GM11168 (cell line): Measurements from ENCODE around the gene TWIST2.

Source experiments
- in situ Hi-C: fragments of 300-500 bp; cut with MboI; formaldehyde crosslinking; loops from one replicate; pipeline ENCODE4 v1.12.0; 2022; ENCODE audit warnings: low sequenced_read_pairs; ENCODE audit not compliant: unreplicated experiment

TWIST2 gene

DNA sequence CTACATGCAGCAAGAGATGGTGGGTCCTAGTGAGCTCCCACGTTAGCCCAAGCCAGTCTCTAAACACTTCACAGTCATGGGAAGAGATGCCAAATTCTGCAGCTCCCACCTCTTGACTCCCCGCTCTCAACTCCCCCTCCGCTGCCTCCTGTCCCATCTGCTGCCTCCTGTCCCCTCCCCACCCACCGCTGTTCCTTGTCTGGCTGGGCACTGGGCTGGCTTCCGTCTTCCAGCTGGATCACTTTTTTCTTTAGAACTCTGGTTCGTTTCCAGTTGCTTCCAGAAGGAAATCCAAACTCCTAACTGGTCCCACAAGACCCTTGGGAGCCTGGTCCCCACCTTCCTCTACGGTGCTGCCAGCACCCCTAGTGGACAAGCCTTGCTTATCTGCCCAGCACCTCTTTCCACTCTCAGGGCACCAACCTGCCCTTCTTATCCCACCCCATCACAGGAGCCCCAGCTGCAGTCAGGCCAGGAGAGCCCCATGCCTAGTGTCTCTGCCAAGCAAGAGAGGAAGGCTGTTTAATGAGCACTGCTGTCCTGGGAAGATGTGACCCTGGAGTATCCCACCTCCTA is 12.1 kb upstream of the TWIST2 start:
- in situ Hi-C loops: no loop called here

DNA sequence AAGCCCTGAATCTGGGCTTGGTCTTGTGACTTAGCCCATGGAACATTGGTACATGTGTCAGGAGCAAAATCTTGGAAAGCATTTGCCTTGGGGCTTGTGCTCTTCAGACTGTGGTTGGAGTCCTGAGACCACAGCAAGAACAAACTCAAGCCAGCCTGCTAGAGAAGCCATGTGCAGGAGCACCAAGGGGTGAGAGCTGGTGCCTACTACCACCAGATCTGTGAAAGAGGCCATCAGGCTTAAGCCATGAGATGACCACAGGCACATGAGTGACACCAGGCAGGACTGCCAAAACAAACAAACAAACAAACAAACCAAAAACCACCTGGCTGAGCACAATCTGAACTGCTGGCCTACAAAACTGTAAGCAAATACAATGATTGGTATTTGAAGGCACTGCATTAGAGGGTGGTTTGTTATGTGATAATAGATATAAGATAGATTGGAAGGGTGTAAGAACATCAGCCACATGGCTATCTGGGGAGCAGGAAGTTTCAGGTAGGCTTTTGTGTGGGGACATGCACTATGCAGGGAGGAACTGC is 9.0 kb upstream of the TWIST2 start:
- in situ Hi-C loops: no loop called here

DNA sequence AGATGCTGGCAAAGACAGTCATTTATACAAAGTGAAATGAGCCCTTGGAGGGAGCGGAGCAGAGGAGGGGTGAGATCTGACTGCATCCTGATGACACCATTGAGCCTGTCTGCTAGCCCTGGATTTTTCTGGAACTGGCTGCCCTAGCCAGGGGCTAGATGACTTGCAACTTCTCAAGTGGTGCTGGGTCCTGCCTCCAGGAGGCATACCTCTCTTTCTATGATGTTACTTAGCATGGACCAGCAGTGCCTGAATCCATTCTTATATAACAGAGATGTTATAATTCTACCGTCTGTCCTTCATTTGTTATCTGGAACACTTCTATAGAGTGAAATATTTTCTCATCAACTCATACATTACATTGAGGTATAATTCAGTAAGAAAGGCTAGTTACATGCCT is 8.5 kb upstream of the TWIST2 start:
- in situ Hi-C loops: no loop called here

DNA sequence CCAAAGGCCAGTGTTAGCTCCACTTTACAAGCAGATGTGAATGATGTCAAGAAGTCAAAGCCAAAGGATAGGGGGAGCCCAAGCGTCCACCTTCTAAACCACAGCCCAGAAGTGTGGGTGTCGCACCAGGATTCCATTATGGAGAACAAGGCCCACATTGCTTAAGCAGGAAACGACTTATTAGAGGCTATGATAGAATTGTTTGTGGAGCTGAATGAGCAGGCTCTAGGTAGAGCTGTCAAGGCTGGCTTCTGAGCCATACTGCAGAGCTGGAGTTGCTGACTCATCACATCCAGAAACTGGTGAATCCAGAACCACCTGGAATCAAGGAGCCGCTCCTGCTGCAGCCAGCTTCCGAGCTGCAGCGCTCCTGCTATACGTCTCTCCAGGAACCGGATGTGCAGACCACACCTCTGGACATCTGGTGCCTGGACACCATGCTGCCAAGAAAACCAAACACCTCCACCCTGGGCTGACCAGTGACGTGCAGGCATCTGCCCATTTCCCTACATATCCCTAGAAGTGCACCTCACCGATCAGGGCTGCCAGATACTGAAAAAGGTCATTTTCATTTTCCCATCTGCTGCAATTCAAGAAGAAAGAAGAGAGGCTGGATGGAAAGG is 6.2 kb upstream of the TWIST2 start:
- in situ Hi-C loops: no loop called here

DNA sequence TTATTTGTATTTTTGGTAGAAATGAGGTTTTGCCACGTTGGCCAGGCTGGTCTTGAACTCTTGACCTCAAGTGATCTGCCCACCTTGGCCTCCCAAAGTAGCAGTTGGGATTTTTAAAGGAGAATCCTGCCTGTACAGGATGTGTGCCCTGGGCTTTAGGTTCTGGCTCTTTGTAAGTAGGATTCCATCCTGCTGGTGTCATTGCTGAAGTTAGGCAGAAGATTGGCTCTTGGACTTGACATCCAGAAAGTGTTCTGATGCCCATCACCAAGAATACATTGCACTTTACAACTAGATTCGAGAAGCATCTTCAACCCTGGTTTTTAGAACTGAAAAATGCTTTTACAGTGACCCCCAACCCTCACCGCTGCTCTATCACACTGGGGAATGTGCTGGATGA is 4.4 kb upstream of the TWIST2 start:
- in situ Hi-C loops: no loop called here

- in situ Hi-C loops: no loop called here
These were observed 2.1 kb upstream of the TWIST2 start for GRCh38 chr2:238845583-238846377.

- in situ Hi-C loops: no loop called here
These were observed 1.6 kb upstream of the TWIST2 start for GRCh38 chr2:238846378-238846627.

DNA sequence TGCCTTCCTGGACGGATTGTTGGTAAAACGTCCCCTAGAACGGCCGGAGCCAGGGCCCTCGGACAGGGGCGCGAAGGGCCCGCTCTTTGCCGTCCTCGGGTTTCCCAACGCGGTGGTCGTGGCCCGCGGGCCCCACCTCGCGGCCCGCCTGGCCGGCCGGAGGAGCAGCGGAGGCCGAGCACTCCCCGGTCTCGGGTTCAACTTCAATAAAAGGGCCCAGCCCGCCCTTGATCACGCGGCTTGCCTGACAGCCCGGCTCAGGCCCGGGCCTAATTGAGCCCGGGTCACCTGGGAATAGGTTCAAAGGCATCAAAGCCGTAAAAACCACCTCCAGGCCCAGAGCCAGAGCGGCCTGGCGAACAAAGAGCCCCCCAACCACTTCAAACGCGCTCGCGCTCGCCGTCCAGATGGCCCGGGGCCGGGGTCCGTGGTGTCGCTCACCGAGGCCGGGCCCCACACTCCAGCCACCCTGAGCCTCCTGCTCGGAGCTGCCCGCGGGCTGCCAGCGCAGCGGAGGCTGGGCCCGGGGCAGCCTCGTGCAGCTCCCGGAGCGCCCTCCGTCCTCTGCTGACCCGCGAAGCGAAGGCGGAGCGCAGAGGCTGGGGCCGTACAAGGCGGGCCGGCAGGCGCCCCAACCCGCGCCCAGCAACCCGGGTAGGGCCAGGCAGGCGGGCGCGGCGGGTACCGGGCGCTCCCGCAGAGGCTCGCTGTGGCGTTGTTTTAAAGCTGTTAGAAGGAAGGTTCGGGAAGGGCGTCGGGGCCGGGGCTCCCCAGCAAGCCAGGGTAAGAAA is 1.1 kb upstream of the TWIST2 start:
- in situ Hi-C loops: no loop called here

DNA sequence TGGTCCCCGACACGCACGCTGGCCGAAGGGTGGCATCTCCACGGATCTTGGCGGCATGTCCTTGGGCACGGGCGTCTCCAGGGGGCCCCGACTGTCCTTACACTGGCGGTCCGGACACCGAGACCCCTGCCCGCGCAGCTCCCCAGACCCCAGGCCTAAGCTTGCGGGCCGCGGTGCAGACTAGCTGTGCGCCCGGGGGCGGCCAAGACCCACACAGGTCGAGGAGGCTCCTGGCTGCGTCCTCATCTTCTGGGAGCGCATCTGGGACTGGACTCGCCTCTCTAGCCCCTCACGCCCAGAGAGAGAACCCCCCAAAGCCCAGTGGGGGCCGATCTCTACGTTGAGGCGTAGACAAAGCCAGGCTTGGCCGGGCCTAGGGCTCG is 475 bp upstream of the TWIST2 start:
- in situ Hi-C loops: no loop called here

GRCh38 chr2:238848691-238848975 is 748 bp downstream of the TWIST2 start:
- in situ Hi-C loops: no loop called here

GRCh38 chr2:238848976-238849853 is 1.3 kb downstream of the TWIST2 start:
- in situ Hi-C loops: no loop called here

DNA sequence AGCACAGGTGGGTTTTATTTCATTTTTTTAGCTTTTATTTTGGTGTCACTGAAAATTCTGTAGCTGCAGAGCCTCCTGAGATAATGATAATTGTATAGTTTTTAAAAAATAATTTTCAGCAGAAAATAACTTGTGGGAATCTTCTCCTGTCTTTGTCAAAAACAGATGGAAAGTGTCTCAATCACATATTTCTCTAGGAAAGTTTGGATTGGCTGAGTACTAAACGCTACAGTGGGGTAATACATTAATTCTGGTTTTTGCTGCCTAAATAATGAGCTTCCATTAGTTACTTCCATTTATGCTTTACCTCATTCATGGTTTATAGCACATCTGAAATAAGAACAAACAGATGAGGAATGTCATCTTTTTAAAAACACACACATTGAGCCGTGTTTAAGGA is 2.2 kb downstream of the TWIST2 start:
- in situ Hi-C loops: no loop called here

- in situ Hi-C loops: no loop called here
These were observed 3.1 kb downstream of the TWIST2 start for GRCh38 chr2:238851026-238851425.

DNA sequence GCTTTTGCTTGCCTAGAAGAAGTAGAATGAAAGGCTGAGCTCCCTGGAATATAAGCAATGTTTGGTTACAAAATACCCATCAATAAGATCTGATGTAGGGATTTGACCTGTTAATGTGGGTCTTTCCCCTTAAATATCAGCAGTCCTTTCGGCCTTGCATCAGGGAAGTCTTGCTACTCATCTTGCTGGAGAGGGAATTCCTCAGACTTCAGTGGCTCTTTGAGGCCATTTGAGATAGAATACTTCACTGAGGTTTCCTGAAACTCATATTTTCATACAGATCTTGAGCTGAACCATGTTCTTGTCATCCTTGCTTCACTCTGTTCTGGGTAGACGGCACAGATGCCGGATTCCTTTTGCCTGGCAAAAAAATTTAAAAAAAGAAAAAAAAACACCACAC is 3.9 kb downstream of the TWIST2 start:
- in situ Hi-C loops: no loop called here

DNA sequence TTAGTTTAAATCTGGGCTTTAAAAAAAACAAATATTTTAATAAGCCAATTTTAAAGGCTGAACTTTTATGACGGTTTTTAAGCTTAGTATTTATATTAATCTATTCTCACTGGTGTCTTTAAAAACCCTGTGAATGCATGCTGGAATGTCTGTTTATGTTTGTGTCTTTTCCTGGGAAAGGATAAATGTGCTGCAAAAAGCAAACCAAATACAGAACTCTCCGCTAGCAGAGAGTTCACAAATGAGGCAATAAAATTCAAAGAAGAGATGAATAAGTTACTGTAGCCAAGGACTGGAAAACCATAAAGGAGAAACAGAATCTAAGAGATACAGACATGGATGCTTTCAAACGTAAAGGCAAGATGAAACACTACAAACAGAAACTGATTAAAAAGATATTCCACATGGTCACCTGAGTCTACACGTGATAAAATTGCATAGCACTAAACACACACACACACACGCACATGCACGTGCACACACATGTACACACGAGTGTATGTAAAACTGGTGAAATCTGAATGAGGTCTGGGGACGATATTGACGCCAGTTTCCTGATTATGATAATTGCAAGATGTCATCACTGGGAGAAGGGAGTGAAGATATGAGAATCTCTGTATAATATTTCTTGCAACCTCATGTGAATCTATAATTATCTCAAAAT is 4.5 kb downstream of the TWIST2 start:
- in situ Hi-C loops: no loop called here

GRCh38 chr2:238853218-238853617 is 5.3 kb downstream of the TWIST2 start:
- in situ Hi-C loops: no loop called here

GRCh38 chr2:238853721-238854120 is 5.8 kb downstream of the TWIST2 start:
- in situ Hi-C loops: no loop called here

- in situ Hi-C loops: no loop called here
These were observed 6.4 kb downstream of the TWIST2 start for GRCh38 chr2:238854246-238854645.

DNA sequence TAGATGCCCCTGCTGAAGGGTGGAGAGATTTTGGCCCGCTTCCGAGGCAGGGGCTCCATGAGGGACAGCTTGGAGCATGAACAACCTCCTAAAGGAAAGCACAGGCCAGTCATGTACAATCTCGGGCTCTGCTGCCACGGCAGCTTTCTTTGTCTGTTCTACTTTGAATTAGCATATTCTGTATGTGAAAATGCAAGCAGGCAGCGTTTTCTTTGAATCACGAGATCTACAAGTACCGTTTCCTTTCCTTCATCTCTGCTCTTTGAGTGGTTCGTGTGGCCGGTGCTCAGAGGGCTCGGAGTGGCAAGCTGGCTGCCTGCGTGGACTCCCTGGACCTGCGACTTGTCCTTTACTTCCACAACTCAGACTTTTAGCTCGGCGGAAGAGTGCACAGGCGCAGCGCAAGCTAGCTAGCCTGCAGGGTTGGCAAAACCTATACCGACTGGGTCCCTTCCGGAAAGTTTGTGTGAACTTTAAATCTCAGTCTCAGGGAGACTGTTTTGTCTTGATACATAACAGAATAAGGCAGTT is 6.9 kb downstream of the TWIST2 start:
- in situ Hi-C loops: no loop called here
